Measurements from ENCODE around the gene PSKH1. TPM values are rescaled to one million over a fixed set of nuclear protein-coding genes. Genes with fewer than 3 reads are reported as not detected.

PSKH1 gene
- total and polyA plus RNA-seq, 2 experiments from 2014 or later = 11.5 to 23.6 TPM

GRCh38 chr16:67963292-67963661 lies 70.2 kb downstream of the PSKH1 start:
- H3K9ac ChIP-seq = no peak overlapping the region
- peaks cover 29% of the 10 kb centered on the region for H3K36me3 ChIP-seq (ENCODE audit: low read depth)
- H3K9me2 ChIP-seq (ENCODE audit: insufficient read depth) = no peaks in the 10 kb centered on the region
- no peaks in the 10 kb centered on the region for H3K27me3 ChIP-seq (replicated peaks; ENCODE audit: insufficient read depth)
- H3K4me2 ChIP-seq (ENCODE audit: unreplicated experiment) = no peak overlapping the region
- no peak overlapping the region for H3K27ac ChIP-seq
- in situ Hi-C loops (cut with MboI) = no loop called here
- 0 out of 2 replicates have a peak, but pooled peaks cover 3% of the 10 kb centered on the region for H4K20me1 ChIP-seq (ENCODE audit: insufficient read depth)
- TF ChIP-seq EZH2phosphoT487 (IDR thresholded peaks at IDR 0.05; ENCODE audit: insufficient read depth, low read depth) = no peak
- TF ChIP-seq EZH2 (IDR thresholded peaks at IDR 0.05; ENCODE audit: insufficient read depth, poor library complexity, severe bottlenecking) = no peak
- no peaks in the 10 kb centered on the region for H3K9me3 ChIP-seq (ENCODE audit: low read depth)
- no peak overlapping the region for H2AFZ ChIP-seq
- H3F3A ChIP-seq (ENCODE audit: insufficient read depth) = peaks cover 16% of the 10 kb centered on the region
- 61 to 63% methylated on average over 2 of the region's 2 CpGs for WGBS, 2 experiments (ENCODE audit: low coverage in 1 of 2, low lambda C conversion rate in 2 of 2, missing lambda C conversion rate in 2 of 2)
- no peak overlapping the region for H3K4me3 ChIP-seq
- no peak for DNase-seq
- H3K79me2 ChIP-seq (ENCODE audit: insufficient read depth) = peaks cover 98% of the 10 kb centered on the region
- peaks cover 40% of the 10 kb centered on the region for H3K4me1 ChIP-seq (ENCODE audit: insufficient read depth)

GRCh38 chr16:67963662-67964321 lies 70.7 kb downstream of the PSKH1 start:
- H3K9me2 ChIP-seq (ENCODE audit: insufficient read depth) = no peaks in the 10 kb centered on the region
- peaks cover 38% of the 10 kb centered on the region for H3K4me1 ChIP-seq (ENCODE audit: insufficient read depth)
- H3K27me3 ChIP-seq (replicated peaks; ENCODE audit: insufficient read depth) = no peaks in the 10 kb centered on the region
- no peaks in the 10 kb centered on the region for H3K9me3 ChIP-seq (ENCODE audit: low read depth)
- TF ChIP-seq EZH2phosphoT487 (IDR thresholded peaks at IDR 0.05; ENCODE audit: insufficient read depth, low read depth) = no peak
- no peak for TF ChIP-seq EZH2 (IDR thresholded peaks at IDR 0.05; ENCODE audit: insufficient read depth, poor library complexity, severe bottlenecking)
- H3K4me3 ChIP-seq = no peak overlapping the region
- peaks cover 16% of the 10 kb centered on the region for H3F3A ChIP-seq (ENCODE audit: insufficient read depth)
- in situ Hi-C loops (cut with MboI) = no loop called here
- H2AFZ ChIP-seq = no peak overlapping the region
- no peak overlapping the region for H3K27ac ChIP-seq
- no peak overlapping the region for H3K9ac ChIP-seq
- WGBS, 2 experiments (ENCODE audit: low coverage in 1 of 2, low lambda C conversion rate in 2 of 2, missing lambda C conversion rate in 2 of 2) = 45 to 48% methylated on average over 20 to 32 of the region's 32 CpGs
- H4K20me1 ChIP-seq (ENCODE audit: insufficient read depth) = 0 out of 2 replicates have a peak, but pooled peaks cover 3% of the 10 kb centered on the region
- H3K36me3 ChIP-seq (ENCODE audit: low read depth) = peaks cover 24% of the 10 kb centered on the region
- peak; percentile 39 for DNase-seq
- no peak overlapping the region for H3K4me2 ChIP-seq (ENCODE audit: unreplicated experiment)
- peaks cover 93% of the 10 kb centered on the region for H3K79me2 ChIP-seq (ENCODE audit: insufficient read depth)

- no peak overlapping the region for H3K4me3 ChIP-seq
- TF ChIP-seq EZH2 (IDR thresholded peaks at IDR 0.05; ENCODE audit: insufficient read depth, poor library complexity, severe bottlenecking) (no peak), EZH2phosphoT487 (IDR thresholded peaks at IDR 0.05; ENCODE audit: insufficient read depth, low read depth) (no peak)
- peaks cover 85% of the 10 kb centered on the region for H3K79me2 ChIP-seq (ENCODE audit: insufficient read depth)
- peaks cover 30% of the 10 kb centered on the region for H3K4me1 ChIP-seq (ENCODE audit: insufficient read depth)
- in situ Hi-C loops (cut with MboI) = no loop called here
- H3F3A ChIP-seq (ENCODE audit: insufficient read depth) = peaks cover 16% of the 10 kb centered on the region
- H3K36me3 ChIP-seq (ENCODE audit: low read depth) = peaks cover 23% of the 10 kb centered on the region
- no peak overlapping the region for H3K27ac ChIP-seq
- no peak for DNase-seq
- no peaks in the 10 kb centered on the region for H3K9me2 ChIP-seq (ENCODE audit: insufficient read depth)
- no peak overlapping the region for H2AFZ ChIP-seq
- WGBS, 2 experiments (ENCODE audit: low coverage in 1 of 2, low lambda C conversion rate in 2 of 2, missing lambda C conversion rate in 2 of 2) = 50 to 53% methylated on average over 6 of the region's 6 CpGs
- no peaks in the 10 kb centered on the region for H3K27me3 ChIP-seq (replicated peaks; ENCODE audit: insufficient read depth)
- H3K9ac ChIP-seq = no peak overlapping the region
- 0 out of 2 replicates have a peak, but pooled peaks cover 3% of the 10 kb centered on the region for H4K20me1 ChIP-seq (ENCODE audit: insufficient read depth)
- no peaks in the 10 kb centered on the region for H3K9me3 ChIP-seq (ENCODE audit: low read depth)
- H3K4me2 ChIP-seq (ENCODE audit: unreplicated experiment) = peak overlapping the region; percentile 3
Measured at GRCh38 chr16:67964477-67965131, 71.5 kb downstream of the PSKH1 start.

GRCh38 chr16:67965668-67966548 lies 72.9 kb downstream of the PSKH1 start:
- no peaks in the 10 kb centered on the region for H3K27me3 ChIP-seq (replicated peaks; ENCODE audit: insufficient read depth)
- no peaks in the 10 kb centered on the region for H3K9me2 ChIP-seq (ENCODE audit: insufficient read depth)
- DNase-seq = no peak
- H3K4me2 ChIP-seq (ENCODE audit: unreplicated experiment) = peak overlapping the region; percentile 99
- peaks cover 72% of the 10 kb centered on the region for H3K79me2 ChIP-seq (ENCODE audit: insufficient read depth)
- H4K20me1 ChIP-seq (ENCODE audit: insufficient read depth) = 0 out of 2 replicates have a peak, but pooled peaks cover 3% of the 10 kb centered on the region
- peak overlapping the region; percentile 98 for H3K9ac ChIP-seq
- peaks cover 18% of the 10 kb centered on the region for H3K4me1 ChIP-seq (ENCODE audit: insufficient read depth)
- H2AFZ ChIP-seq = no peak overlapping the region
- H3K36me3 ChIP-seq (ENCODE audit: low read depth) = peaks cover 23% of the 10 kb centered on the region
- TF ChIP-seq EZH2phosphoT487 (IDR thresholded peaks at IDR 0.05; ENCODE audit: insufficient read depth, low read depth) (no peak), EZH2 (IDR thresholded peaks at IDR 0.05; ENCODE audit: insufficient read depth, poor library complexity, severe bottlenecking) (no peak)
- H3K4me3 ChIP-seq = peak overlapping the region; percentile 94
- peaks cover 8% of the 10 kb centered on the region for H3F3A ChIP-seq (ENCODE audit: insufficient read depth)
- no peaks in the 10 kb centered on the region for H3K9me3 ChIP-seq (ENCODE audit: low read depth)
- H3K27ac ChIP-seq = peak overlapping the region; percentile 80
- in situ Hi-C loops (cut with MboI) = no loop called here
- 67 to 70% methylated on average over 11 of the region's 11 CpGs for WGBS, 2 experiments (ENCODE audit: low coverage in 1 of 2, low lambda C conversion rate in 2 of 2, missing lambda C conversion rate in 2 of 2)
